IPS-NIHi7 (cell line): ENCODE results near the gene MAPK8IP1.

Source experiments
- DNase-seq: peaks from one replicate; pipeline ENCODE4 v3.0.0; 2012; ENCODE audit warnings: mixed read lengths; ENCODE audit errors: extremely low spot score

The MAPK8IP1 gene

DNA sequence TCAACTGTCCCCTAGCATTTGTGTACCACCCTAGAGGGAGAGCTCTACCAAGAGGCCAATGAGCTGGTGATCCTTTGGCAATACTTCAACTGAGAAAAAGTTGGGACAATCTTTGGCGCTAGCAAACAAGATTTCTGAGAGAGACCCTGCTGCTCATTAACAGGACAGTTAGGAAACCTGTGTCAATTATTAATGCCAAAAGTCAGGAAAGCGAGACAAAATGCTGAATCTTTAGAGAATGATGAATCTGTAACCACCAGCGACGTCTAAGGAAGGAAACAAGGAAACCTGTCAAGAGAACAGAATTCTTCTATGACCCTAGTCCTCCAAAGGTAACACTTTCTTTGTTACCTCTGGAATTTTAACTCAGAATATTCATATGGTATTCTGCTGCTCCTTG, 56.9 kb downstream of the MAPK8IP1 start:
- DNase-seq = no peak

DNA sequence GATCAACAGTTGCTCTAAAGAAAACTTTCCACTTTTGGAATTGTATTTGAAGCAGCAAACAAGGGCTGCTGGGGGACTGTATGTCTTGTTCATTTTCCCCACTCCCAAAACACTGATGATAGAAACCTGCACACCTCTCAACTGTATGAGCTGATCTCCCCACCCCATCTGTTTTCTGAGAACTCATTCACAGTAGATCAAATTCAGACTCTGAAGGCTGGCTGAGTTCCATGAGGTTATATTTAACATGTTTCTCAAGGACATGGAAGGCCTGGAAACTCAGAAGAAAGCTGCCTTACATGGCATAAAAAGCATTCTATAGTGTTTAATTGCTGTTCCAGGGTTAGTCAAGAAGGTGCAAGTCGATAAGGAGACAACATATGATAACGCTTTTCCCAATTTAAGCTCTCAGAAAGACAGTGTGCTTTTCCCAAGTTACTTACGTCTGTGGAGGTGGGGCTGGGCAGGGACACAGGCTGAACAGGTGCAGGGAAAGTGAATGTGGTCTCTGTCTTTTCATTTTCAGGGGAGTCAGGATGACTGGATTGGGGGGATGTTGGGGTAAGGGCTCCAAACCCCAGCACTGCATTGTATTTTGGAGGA, 60.0 kb downstream of the MAPK8IP1 start:
- DNase-seq = no peak

DNA sequence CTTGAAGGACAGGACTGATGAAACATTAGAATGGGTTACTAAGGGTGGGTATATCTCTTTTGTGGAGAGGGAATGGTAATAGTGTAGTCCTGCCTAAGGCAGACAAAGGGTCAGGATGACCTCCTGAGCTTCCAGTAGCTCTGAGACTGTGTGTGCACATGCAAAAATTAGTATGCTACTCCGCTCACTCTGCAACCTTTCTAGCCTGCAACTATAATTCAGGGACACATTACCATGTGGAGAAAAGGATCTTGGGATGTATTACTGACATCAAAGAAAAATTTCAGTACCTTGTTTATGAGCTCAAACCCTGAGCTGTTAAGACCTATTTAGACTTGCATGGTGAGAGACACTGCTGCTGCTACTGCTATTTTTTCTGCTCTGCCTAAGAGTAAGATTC, 62.4 kb downstream of the MAPK8IP1 start:
- DNase-seq = no peak

DNA sequence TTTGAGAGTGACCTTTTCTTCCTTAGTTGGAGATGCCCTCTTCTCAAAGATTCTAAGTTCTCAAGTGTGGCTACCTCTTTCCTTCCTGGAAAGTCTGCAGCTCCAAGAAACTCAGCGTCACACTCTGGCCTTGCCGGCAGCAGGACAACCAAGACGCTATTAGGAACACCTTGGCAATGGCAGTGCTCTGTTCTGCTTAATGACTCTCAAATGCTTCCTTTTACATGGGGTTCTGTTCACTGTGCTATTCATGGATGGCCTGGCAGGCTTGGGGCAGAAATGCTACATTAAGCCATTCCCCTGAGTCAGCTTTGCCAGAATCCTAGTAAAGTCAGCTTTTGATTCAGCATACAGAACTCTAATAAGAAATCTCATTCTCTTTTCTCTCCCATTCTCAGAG, 62.9 kb downstream of the MAPK8IP1 start:
- DNase-seq = no peak

DNA sequence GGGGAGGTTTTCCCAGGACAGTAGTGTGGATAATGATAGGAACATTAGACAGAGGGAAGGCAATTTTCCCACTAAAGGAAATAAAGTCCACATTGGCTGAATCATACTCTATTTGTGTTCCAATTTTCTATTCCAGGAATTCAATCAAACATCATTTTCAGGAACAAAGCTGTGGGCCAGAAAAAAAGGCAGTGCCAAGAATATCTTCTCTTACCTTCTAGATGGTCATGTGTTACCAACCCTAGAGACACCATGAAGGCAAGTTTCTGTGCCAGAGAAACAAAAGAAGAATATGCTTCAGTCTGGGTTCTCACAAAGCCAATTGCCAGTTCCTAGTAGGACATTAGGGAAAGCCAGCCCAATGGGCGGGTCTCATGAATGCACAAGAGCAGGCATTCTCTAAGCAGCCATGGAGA, 64.5 kb downstream of the MAPK8IP1 start:
- DNase-seq = no peak
